Uterus (tissue), 2 donors: Measurements from ENCODE around the gene SH3PXD2A.

ENCODE experiments used
- POLR2A ChIP-seq, 2 donors: fragments of 450-650 bp; IDR thresholded peaks; one replicate each; pipeline ENCODE4 v1.6.1; 2016; ENCODE audit warnings: antibody characterized with exemption in 2 of 2, mild to moderate bottlenecking in 1 of 2, moderate library complexity in 1 of 2
- TF ChIP-seq, protein P1 (sequence below), 4 experiments: fragments of 200-600 bp in 2 of 4; fragments of 450-650 bp in 2 of 4; sonication (generic) in 2 of 4; IDR thresholded peaks; one replicate each; pipeline ENCODE4 v1.5.1; 2016 to 2019; ENCODE audit warnings: antibody characterized with exemption in 4 of 4, mild to moderate bottlenecking in 2 of 4, moderate library complexity in 1 of 4

DNA sequence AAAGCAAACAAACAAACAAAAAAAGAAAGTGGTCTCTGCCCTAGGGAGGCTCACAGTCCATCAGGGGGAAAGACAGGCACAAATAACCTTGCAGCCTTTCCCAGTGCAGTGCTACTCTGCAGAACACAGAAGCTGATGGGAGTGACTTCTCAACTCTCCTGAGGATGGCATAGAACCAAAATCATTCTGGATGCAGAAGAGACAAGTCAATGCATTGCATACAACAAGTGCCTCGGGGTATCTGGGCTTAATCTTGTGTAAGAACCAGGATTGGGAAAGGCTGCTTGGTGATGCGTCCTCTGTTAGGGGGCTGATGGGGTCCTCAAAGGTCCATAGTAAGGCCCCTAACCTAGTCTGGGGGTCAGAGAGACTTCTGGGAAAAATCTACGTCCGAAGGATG, 293.0 kb downstream of the SH3PXD2A start:
- TF ChIP-seq, protein P1, sequence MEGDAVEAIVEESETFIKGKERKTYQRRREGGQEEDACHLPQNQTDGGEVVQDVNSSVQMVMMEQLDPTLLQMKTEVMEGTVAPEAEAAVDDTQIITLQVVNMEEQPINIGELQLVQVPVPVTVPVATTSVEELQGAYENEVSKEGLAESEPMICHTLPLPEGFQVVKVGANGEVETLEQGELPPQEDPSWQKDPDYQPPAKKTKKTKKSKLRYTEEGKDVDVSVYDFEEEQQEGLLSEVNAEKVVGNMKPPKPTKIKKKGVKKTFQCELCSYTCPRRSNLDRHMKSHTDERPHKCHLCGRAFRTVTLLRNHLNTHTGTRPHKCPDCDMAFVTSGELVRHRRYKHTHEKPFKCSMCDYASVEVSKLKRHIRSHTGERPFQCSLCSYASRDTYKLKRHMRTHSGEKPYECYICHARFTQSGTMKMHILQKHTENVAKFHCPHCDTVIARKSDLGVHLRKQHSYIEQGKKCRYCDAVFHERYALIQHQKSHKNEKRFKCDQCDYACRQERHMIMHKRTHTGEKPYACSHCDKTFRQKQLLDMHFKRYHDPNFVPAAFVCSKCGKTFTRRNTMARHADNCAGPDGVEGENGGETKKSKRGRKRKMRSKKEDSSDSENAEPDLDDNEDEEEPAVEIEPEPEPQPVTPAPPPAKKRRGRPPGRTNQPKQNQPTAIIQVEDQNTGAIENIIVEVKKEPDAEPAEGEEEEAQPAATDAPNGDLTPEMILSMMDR (IDR thresholded peaks at IDR 0.05): no peak
- TF ChIP-seq POLR2A (IDR thresholded peaks at IDR 0.05): no peak
